SK-N-SH (cell line): ENCODE results near the gene TBPL1. TPM values are rescaled to one million over a fixed set of nuclear protein-coding genes. Genes with fewer than 3 reads are reported as not detected.
"Not testable (repeated sequence)": the region's sequence is repeated elsewhere in the genome, so short reads cannot be mapped to it uniquely, and the experiment has no call there.

Experiments
- CTCF ChIA-PET: fragments of 300-600, 350-600 bp; formaldehyde crosslinking; extraction: SDS; loops from one replicate; lab custom pipeline; 2021; lab: Yijun Ruan, JAX
- POLR2A ChIA-PET: fragments of 350-600 bp; sonication (Branson Sonifier 250); formaldehyde crosslinking; extraction: SDS; loops from one replicate; lab custom pipeline; 2020; ENCODE audit warnings: antibody characterized with exemption, inconsistent platforms; lab: Yijun Ruan, JAX
- DNase-seq: peaks from one replicate; pipeline ENCODE4 v3.0.0; 2012
- H2AFZ ChIP-seq: fragments of 200-600 bp; sonication (generic); 2 replicates; pipeline ENCODE4 v1.8.1; 2016; ENCODE audit warnings: antibody characterized with exemption, mild to moderate bottlenecking, low read depth
- H3F3A ChIP-seq: fragments of 200-600 bp; sonication (generic); replicated peaks from 2 replicates; pipeline ENCODE3; 2016; ENCODE audit warnings: antibody characterized with exemption, mild to moderate bottlenecking; ENCODE audit not compliant: insufficient read depth
- H3K27ac ChIP-seq, 2 experiments: fragments of 200-500 bp in 1 of 2; fragments of 200-600 bp in 1 of 2; sonication (Bioruptor generic) in 1 of 2; sonication (generic), shearing (Covaris generic) in 1 of 2; 2 replicates each; pipeline versions ENCODE4 v1.5.1 to v1.6.1; 2014 to 2016; ENCODE audit warnings: low read depth in 2 of 2, inconsistent platforms in 1 of 2, low read length in 1 of 2, mild to moderate bottlenecking in 1 of 2, mixed read lengths in 1 of 2
- H3K27me3 ChIP-seq: fragments of 200-600 bp; sonication (generic), shearing (Covaris generic); 2 replicates; pipeline ENCODE4 v1.6.1; 2016; ENCODE audit warnings: mixed run types; ENCODE audit not compliant: insufficient read depth
- H3K36me3 ChIP-seq, 2 experiments: fragments of 200-500 bp in 1 of 2; fragments of 200-600 bp in 1 of 2; sonication (Bioruptor generic) in 1 of 2; sonication (generic) in 1 of 2; replicated peaks in 1 of 2; 2 replicates each; pipeline versions ENCODE3 to v1.5.1; 2014 to 2016; ENCODE audit warnings: low read length in 1 of 2, mild to moderate bottlenecking in 1 of 2; ENCODE audit not compliant: insufficient read depth in 2 of 2, control insufficient read depth in 1 of 2
- H3K4me1 ChIP-seq, 2 experiments: fragments of 200-500 bp in 1 of 2; fragments of 200-600 bp in 1 of 2; sonication (Bioruptor generic) in 1 of 2; sonication (generic), shearing (Covaris generic) in 1 of 2; 2 replicates each; pipeline versions ENCODE4 v1.5.1 to v1.6.1; 2014 to 2016; ENCODE audit warnings: low read depth in 1 of 2, low read length in 1 of 2, mixed run types in 1 of 2; ENCODE audit not compliant: insufficient read depth in 2 of 2, control insufficient read depth in 1 of 2
- H3K4me2 ChIP-seq: fragments of 200-600 bp; sonication (generic), shearing (Covaris generic); 2 replicates; pipeline ENCODE4 v1.6.1; 2017; ENCODE audit warnings: mixed run types
- H3K4me3 ChIP-seq, 2 experiments: fragments of 200-500 bp in 1 of 2; fragments of 200-600 bp in 1 of 2; sonication (Bioruptor generic) in 1 of 2; sonication (generic), shearing (Covaris generic) in 1 of 2; 2 replicates each; pipeline versions ENCODE4 v1.5.1 to v1.8.1; 2014 to 2016; ENCODE audit warnings: low read depth in 2 of 2, inconsistent platforms in 1 of 2, low read length in 1 of 2, mild to moderate bottlenecking in 1 of 2, mixed read lengths in 1 of 2, moderate library complexity in 1 of 2
- H3K79me2 ChIP-seq: fragments of 200-600 bp; sonication (generic); 2 replicates; pipeline ENCODE4 v1.8.1; 2017; ENCODE audit warnings: mild to moderate bottlenecking; ENCODE audit not compliant: insufficient read depth
- H3K9ac ChIP-seq: fragments of 200-600 bp; sonication (generic); 2 replicates; pipeline ENCODE4 v1.6.1; 2017; ENCODE audit warnings: mixed run types
- H3K9me2 ChIP-seq: fragments of 200-600 bp; sonication (generic); 2 replicates; pipeline ENCODE4 v1.6.1; 2017; ENCODE audit warnings: mixed run types
- H3K9me3 ChIP-seq: fragments of 200-600 bp; sonication (generic); 2 replicates; pipeline ENCODE4 v1.6.1; 2017; ENCODE audit warnings: mixed run types, mild to moderate bottlenecking, moderate library complexity
- H4K20me1 ChIP-seq: fragments of 200-600 bp; sonication (generic); 2 replicates; pipeline ENCODE4 v1.6.1; 2017; ENCODE audit warnings: mild to moderate bottlenecking, mixed run types; ENCODE audit not compliant: insufficient read depth
- CHD2 ChIP-seq: fragments of 150-350 bp; IDR thresholded peaks from 2 replicates; pipeline ENCODE4 v1.6.1; 2018; ENCODE audit warnings: low read length; ENCODE audit not compliant: partially characterized antibody
- WGBS: methylation state at CpG from one replicate; pipeline ENCODE4 v1.1.6; 2017; ENCODE audit warnings: low lambda C conversion rate; 5-methylcytosine and 5-hydroxymethylcytosine counted together
- polyA plus RNA-seq, 3 experiments: library from polyadenylated mRNA; depleted of rRNA; stranded (reverse); fragments of >200 nt; gene quantifications; 2 replicates each; pipeline ENCODE4 v1.2.3, GENCODE V29; 2012
- TF ChIP-seq, protein P1 (sequence below): fragments of 150-350 bp; IDR thresholded peaks from 2 replicates; pipeline ENCODE4 v1.6.1; 2017; ENCODE audit warnings: antibody characterized with exemption, low read length, low read depth, borderline replicate concordance
- TF ChIP-seq, protein P2 (sequence below): fragments of 150-350 bp; IDR thresholded peaks from 2 replicates; pipeline ENCODE4 v1.6.1; 2016; ENCODE audit warnings: mild to moderate bottlenecking, low read depth, low read length

Gene TBPL1
- polyA plus RNA-seq, 1 of the 3 experiments (the other 2 are of a cell fraction) = 16.3 TPM

DNA sequence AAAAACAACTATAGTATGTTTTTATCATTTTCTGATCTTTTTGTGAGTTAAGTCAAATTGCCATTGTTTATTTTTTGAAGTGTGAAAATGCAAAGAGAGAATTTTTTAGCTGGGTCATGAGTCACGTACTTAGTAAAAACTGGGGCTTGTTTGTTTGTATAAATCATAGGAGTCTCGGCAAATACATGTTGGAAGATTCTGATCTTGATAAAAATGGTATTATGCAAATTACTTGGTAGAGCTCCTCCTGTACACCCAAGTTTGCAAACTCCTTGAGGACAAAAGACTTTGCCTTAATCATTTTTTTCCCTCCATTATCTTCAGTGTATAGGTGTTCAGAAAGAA, 25.8 kb downstream of the TBPL1 start:
- CTCF ChIA-PET = interaction anchor here (0.7 to 3.2 kb wide), 11 partner anchors 11 to 962 kb away, joined by 3 to 17 read pairs (median 3); no protein-coding TSS in a partner anchor
- H3K4me2 ChIP-seq = no peak overlapping the region

DNA sequence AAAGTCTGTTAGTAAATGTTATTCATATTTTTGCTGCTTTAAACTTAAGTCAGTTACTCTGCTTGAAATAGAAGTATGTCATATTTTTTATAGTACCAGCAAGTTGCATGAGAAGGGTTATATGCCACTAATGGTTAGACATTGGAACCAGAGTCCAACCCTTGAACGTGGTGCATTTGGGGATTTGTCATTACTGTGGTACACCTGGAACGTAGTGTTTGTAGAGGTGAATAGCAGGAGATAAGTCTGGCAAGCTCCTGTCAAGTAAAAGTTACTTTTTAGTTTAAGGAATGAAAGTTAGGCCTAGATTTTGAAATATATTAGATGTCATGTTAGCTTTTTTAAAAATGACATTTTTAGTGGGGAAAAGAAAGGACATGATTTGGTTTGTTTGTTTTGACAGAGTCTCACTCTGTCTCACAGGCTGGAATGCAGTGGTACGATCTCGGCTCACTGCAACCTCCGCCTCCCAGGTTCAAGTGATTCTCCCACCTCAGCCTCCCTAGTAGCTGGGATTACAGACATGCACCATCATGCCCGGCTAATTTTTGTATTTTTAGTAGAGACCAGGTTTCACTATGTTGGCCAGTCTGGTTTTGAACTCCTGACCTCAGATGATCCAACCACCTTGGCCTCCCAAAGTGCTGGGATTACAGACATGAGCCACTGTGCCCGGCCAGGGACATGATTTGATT, 26.4 kb downstream of the TBPL1 start:
- 87% methylated on average over 7 of the region's 7 CpGs for WGBS
- Histone ChIP-seq H3K36me3 (peaks cover 27 to 35% of the 10 kb centered on the region in 2 experiments), H3K79me2 (peaks cover 20% of the 10 kb centered on the region; the same call in 1 of the 2 replicates), H3K4me1 (peaks cover 8 to 13% of the 10 kb centered on the region in 2 experiments; a peak in 2 of 4 replicates)
- H3K9me3 ChIP-seq, H3F3A ChIP-seq, H3K27ac ChIP-seq, H4K20me1 ChIP-seq, H3K9me2 ChIP-seq, H3K4me3 ChIP-seq, POLR2A ChIA-PET, H3K9ac ChIP-seq, H3K4me2 ChIP-seq, DNase-seq, H2AFZ ChIP-seq, H3K27me3 ChIP-seq: not testable (repeated sequence)
- CTCF ChIA-PET = interaction anchor here (0.9 to 3.2 kb wide), 4 partner anchors 55 to 961 kb away, joined by 3 to 17 read pairs (median 4); no protein-coding TSS in a partner anchor

More for the DNA sequence above, 25.8 kb downstream of the TBPL1 start:
- H3K9ac ChIP-seq = no peak overlapping the region
- 0 out of 2 replicates have a peak, but pooled peaks cover 8% of the 10 kb centered on the region for H4K20me1 ChIP-seq
- H3K9me2 ChIP-seq = no peaks in the 10 kb centered on the region
- peaks cover 22 to 29% of the 10 kb centered on the region in 2 experiments for H3K36me3 ChIP-seq
- no peak for DNase-seq
- H3K27ac ChIP-seq = no peak overlapping the region
- H3K9me3 ChIP-seq = no peaks in the 10 kb centered on the region
- H3K79me2 ChIP-seq = peaks cover 24% of the 10 kb centered on the region; the same call in 1 of the 2 replicates
- WGBS = 87% methylated on average over 2 of the region's 2 CpGs
- no peak overlapping the region for H2AFZ ChIP-seq
- no peak for TF ChIP-seq CHD2
- TF ChIP-seq, protein P1, sequence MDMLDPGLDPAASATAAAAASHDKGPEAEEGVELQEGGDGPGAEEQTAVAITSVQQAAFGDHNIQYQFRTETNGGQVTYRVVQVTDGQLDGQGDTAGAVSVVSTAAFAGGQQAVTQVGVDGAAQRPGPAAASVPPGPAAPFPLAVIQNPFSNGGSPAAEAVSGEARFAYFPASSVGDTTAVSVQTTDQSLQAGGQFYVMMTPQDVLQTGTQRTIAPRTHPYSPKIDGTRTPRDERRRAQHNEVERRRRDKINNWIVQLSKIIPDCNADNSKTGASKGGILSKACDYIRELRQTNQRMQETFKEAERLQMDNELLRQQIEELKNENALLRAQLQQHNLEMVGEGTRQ = no peak
- no peaks in the 10 kb centered on the region for H3K27me3 ChIP-seq
- no peak overlapping the region for H3K4me3 ChIP-seq
- H3K4me1 ChIP-seq = peaks cover 8 to 13% of the 10 kb centered on the region in 2 experiments; a peak in 2 of 4 replicates
- POLR2A ChIA-PET = no interaction called here
- H3F3A ChIP-seq = no peaks in the 10 kb centered on the region

DNA sequence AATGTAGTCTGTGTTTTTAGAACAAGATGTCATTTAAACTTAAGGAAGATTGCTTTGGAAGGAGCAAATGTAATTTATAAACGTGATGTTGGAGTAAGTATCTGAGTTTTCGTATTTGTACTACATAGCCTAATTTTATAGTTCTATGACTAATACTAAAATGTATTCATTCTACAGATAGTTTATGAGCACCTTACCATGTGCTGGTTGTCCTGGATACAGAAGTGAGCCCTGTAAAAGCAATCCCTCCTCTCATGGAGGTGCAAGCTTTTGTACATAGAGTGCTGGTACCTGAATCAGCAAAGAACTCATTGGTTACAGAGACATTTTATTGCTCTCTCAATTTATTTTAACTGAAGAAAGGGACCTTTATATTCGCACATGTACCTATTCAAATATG, 27.1 kb downstream of the TBPL1 start:
- peaks cover 8 to 13% of the 10 kb centered on the region in 2 experiments; a peak in 2 of 4 replicates for H3K4me1 ChIP-seq
- ChIA-PET POLR2A (no interaction called here), CTCF (interaction anchor here (1.2 to 3.2 kb wide), 3 partner anchors 56 to 961 kb away, joined by 3 to 17 read pairs (median 4); no protein-coding TSS in a partner anchor)
- no peak overlapping the region for H3K4me3 ChIP-seq
- no peak overlapping the region for H3K27ac ChIP-seq
- TF ChIP-seq, protein P1 = no peak
- TF ChIP-seq, protein P2, sequence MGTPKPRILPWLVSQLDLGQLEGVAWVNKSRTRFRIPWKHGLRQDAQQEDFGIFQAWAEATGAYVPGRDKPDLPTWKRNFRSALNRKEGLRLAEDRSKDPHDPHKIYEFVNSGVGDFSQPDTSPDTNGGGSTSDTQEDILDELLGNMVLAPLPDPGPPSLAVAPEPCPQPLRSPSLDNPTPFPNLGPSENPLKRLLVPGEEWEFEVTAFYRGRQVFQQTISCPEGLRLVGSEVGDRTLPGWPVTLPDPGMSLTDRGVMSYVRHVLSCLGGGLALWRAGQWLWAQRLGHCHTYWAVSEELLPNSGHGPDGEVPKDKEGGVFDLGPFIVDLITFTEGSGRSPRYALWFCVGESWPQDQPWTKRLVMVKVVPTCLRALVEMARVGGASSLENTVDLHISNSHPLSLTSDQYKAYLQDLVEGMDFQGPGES = no peak
- no peak for DNase-seq
- H3K4me2 ChIP-seq = no peak overlapping the region
- H3K9me2 ChIP-seq = no peaks in the 10 kb centered on the region
- H3K9me3 ChIP-seq = no peaks in the 10 kb centered on the region
- H3K36me3 ChIP-seq = peaks cover 27 to 39% of the 10 kb centered on the region in 2 experiments
- H2AFZ ChIP-seq = no peak overlapping the region
- no peaks in the 10 kb centered on the region for H3K27me3 ChIP-seq
- 0 out of 2 replicates have a peak, but pooled peaks cover 4% of the 10 kb centered on the region for H4K20me1 ChIP-seq
- H3K79me2 ChIP-seq = peaks cover 16% of the 10 kb centered on the region; the same call in 1 of the 2 replicates
- H3K9ac ChIP-seq = no peak overlapping the region
- no peaks in the 10 kb centered on the region for H3F3A ChIP-seq
- WGBS = 92% methylated on average over 3 of the region's 3 CpGs
